Liver (tissue), 3 donors: ENCODE measurements around the gene DNAH10.

ENCODE experiments used
- CTCF ChIP-seq: fragments of 150-350 bp; IDR thresholded peaks from 2 replicates; pipeline ENCODE4 v1.5.1; 2017; ENCODE audit warnings: improper control_type of control experiment, low read depth, low read length; ENCODE audit not compliant: missing input control
- GABPA ChIP-seq, 2 donors: IDR thresholded peaks in 1 of 2; conservative IDR thresholded peaks in 1 of 2; 2 replicates each; pipeline ENCODE4 v1.6.1; 2016; ENCODE audit warnings: antibody characterized with exemption in 2 of 2, mild to moderate bottlenecking in 1 of 2, moderate library complexity in 1 of 2
- HNF4A ChIP-seq, 2 donors: conservative IDR thresholded peaks; 2 replicates each; pipeline ENCODE4 v1.6.1; 2016; ENCODE audit warnings: antibody characterized with exemption in 2 of 2, mild to moderate bottlenecking in 2 of 2
- MAX ChIP-seq: IDR thresholded peaks from 2 replicates; pipeline ENCODE4 v1.6.1; 2016; ENCODE audit warnings: antibody characterized with exemption
- RAD21 ChIP-seq, 2 donors: IDR thresholded peaks; 2 replicates each; pipeline ENCODE4 v1.6.1; 2016; ENCODE audit warnings: antibody characterized with exemption in 2 of 2, mild to moderate bottlenecking in 2 of 2
- REST ChIP-seq: IDR thresholded peaks from 2 replicates; pipeline ENCODE4 v1.6.1; 2016; ENCODE audit warnings: antibody characterized with exemption, mild to moderate bottlenecking
- SP1 ChIP-seq: IDR thresholded peaks from 2 replicates; pipeline ENCODE4 v1.6.1; 2018; ENCODE audit warnings: antibody characterized with exemption, mild to moderate bottlenecking
- TAF1 ChIP-seq: conservative IDR thresholded peaks from 2 replicates; pipeline ENCODE4 v1.6.1; 2016; ENCODE audit warnings: antibody characterized with exemption, mild to moderate bottlenecking
- ZBTB33 ChIP-seq: IDR thresholded peaks from 2 replicates; pipeline ENCODE4 v1.6.1; 2016; ENCODE audit warnings: antibody characterized with exemption
- donor health status: healthy.
- donor health status: healthy.

GRCh38 chr12:123790905-123791467 is 28.9 kb downstream of the DNAH10 start:
- no peak for TF ChIP-seq ZBTB33
- no peak for TF ChIP-seq CTCF
- no peak for TF ChIP-seq MAX
- TF ChIP-seq TAF1, result no peak
- no peak for TF ChIP-seq REST
- no peak for TF ChIP-seq HNF4A (conservative IDR thresholded peaks at IDR 0.05)
- TF ChIP-seq RAD21 (IDR thresholded peaks at IDR 0.05), result no peak
- TF ChIP-seq SP1, result no peak
- TF ChIP-seq GABPA (IDR thresholded peaks at IDR 0.05 in 1 of 2, conservative IDR thresholded peaks at IDR 0.05 in 1 of 2), result no peak
